HG03045 (cell line): Measurements from ENCODE around the gene KIF6.
A peak's percentile ranks its signal among the peaks of the same experiment; 100 is the strongest.

Experiments used
- ATAC-seq: cut with Tn5 transposase; IDR thresholded peaks from one replicate; pipeline ENCODE4 v1.9.1; 2021; ENCODE audit warnings: mild to moderate bottlenecking, moderate library complexity; ENCODE audit not compliant: unreplicated experiment

The KIF6 gene

DNA sequence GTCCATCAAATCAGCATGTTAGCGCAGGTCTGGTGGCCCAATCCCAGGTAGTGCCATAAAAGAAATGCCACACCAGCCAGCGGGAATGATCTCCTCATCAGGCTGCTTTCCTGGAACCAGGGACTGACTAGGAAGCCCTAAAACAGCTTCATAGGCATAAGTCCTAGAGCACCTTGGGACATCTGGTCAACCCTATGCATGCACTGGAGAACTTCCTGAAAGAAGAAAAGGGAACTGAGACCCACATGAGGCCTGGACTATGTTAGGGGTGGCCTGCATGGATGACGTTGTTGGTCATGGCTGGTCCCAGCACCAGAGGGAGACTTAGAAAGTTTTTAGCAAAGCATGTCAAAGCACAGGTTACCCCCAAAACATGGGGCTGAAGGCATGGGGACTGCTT, 395.2 kb downstream of the KIF6 start:
- no peak for ATAC-seq

- no peak for ATAC-seq
Measured at GRCh38 chr6:39328066-39328465, 397.1 kb downstream of the KIF6 start.

DNA sequence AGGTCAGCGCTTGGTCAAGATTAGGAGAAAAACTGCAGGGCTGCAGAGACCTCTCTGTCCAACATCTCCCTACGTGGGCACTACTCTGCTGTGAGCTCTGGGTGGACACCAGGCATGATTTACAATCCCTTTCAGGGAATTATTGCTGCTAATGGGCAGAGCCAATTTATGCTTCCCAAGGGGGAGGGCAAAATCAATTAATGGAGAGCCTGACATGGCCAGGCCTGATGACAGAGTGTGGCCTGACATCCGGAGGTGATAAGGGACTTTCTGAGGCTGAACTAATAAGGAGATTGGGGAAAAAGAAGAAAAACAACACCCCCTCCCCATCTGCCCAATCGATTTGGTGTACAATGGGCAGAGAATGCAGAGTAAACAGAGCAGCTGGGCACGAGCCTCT, 397.7 kb downstream of the KIF6 start:
- no peak for ATAC-seq

DNA sequence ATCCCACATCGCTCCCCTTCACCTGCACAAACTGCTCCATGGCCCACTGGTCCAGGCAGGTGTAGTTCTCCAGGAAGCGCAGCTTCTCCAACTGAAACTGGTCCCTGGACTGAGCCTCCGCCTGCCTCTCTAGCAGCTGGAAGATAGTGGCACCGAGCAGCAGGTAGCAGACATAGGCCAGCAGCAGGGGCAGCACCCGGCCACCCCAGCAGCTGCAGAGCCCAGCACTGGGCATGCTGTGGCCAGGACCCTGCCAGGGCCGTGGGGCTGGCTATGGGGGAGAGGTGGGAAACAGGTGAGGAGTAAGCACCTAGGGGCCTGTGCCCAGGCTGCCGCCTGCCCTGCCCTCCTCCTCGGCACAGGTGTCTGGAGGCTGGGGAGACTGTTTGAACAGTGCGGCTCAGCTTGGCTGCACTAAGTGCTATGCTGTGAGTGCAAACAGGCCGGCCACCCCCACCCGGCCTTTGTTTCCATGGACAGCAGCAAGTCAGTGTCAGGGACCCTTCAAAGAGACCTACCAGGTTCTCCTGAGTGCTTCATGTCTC, 402.8 kb downstream of the KIF6 start, which contains the start of gene KCNK16:
Gene KCNK16 (minus strand): TSS at position 397 of the 545 bp plus-strand sequence. CDS start 162 bp downstream, at position 235.
- no peak for ATAC-seq

GRCh38 chr6:39321761-39322160, 403.4 kb downstream of the KIF6 start:
- no peak for ATAC-seq

- no peak for ATAC-seq
Measured at GRCh38 chr6:39320363-39320984, 404.7 kb downstream of the KIF6 start.

DNA sequence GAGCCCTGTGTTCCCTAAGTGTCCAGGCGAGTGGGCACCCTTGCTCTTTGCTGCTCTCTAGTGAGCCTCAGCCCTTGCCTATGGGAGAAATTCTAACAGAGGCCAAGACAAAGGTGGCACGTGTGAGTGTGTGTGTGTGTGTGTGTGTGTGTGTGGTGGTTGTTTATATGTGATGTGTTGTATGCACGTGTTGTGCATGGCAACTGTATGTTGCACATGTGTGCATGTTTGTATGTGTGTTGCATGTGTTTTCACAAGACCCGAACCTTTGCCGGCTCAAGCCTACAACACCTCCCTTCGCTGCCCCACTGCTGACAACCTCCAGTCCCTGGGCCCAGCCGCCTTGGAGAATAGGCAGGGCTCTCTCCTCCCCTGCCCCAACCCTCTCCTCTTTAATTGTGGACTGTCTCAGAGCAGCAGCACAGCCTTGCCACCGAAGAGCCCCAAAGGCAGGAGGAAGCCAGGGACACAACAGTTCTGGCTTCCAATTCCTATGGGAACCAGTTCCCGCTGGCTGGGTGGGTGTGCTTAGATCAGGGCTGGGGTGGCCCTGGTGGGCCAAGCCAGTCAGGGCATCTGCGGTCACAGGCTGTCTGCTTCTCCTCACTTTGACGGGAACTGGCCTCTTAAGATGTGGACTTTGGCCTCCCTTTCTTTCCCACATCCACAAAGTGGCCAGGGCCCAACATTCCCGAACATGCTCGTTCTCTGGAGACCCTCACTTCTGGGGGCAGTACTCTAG, 405.4 kb downstream of the KIF6 start:
- ATAC-seq = no peak

DNA sequence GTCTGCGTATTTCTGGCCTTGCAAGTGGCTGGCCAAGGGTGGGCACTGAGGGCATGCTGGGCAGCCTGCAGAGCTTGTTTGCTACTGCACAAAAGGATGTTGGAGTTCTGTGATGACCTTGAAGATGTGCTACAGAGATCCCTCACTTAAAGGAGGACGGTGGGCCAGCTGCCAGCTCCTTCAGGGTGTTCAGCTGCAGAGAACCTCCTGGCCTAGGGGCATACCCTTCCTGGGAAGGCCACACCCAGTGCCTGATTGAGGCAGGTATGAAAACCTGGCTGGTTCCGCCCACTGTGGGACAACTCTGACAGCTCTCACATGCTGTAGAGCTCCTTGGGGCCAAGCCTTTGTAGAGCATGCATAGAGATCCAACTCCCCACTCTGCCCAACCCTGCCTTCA, 408.0 kb downstream of the KIF6 start:
- no peak for ATAC-seq

DNA sequence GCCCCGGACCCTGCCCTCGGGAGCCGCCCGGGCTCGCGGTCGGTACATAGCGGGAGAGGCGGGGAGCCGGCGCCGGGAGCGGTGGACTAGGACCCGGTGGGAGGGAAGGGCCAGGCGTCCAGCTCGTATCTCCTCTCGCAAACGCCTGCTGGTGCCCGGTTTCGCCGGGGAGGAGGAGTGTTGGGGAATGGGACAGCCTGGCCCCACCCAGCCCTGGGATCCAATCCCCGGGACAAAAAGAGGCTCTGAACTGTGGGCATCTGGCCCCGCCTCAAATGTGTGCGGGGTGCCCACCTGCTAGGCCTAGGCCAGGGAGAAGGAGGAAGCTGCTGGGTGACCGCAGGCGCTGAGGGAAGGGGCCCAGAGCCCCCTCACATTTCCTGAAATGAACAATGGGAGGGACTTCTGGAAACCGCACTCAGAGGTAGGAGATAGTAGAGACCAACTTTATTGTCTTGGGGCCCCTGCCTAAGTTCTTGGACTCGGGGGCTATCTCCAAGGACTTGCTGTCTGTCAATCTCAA, 410.9 kb downstream of the KIF6 start, which contains the start of gene KCNK17:
Gene KCNK17 (minus strand): TSS at position 147 of the 523 bp plus-strand sequence. CDS start 99 bp downstream, at position 48.
- no peak for ATAC-seq

GRCh38 chr6:39313526-39314272, 411.5 kb downstream of the KIF6 start:
- ATAC-seq = no peak

- no peak for ATAC-seq
Measured at GRCh38 chr6:39312912-39313525, 412.2 kb downstream of the KIF6 start.

DNA sequence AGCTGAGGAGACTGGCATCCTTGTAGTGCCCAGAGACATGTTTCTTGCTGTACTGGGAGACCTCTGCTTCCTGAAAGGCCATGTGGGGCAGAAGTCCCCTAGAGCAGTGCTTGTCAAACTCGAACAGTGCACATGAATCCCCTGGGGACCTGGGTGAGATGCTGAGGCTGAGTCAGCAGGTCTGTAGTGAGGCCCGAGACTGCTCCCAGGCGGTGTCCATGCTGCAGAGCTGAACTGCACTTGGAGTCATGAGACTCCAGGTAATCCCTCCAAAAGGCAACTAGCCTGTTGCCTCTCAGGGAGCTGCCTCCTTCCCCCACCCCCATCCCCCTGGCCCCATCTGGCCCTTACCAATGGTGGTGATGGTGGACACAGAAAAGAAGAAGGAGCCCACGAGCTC, 414.7 kb downstream of the KIF6 start:
- ATAC-seq = no peak

- no peak for ATAC-seq
Measured at GRCh38 chr6:39309942-39310531, 415.2 kb downstream of the KIF6 start.

DNA sequence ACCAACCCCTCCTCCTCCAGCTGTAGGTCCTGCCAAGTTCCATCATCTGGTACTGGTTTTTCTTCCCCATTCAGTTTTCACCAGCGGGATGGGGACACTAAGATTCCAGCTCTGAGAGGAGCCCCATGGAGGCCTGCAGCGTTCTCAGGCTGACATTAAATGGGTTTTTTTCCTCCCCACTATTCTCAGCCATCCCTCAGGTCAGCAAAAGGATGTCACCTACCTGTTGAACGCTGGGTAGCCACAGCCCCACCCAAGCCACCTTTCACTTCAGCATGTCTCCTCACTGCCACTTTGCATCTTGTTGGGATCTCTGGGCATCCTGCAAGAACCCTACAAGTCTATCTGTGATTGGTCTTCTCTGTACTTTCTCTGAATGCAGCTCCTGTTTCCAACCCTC, 417.7 kb downstream of the KIF6 start:
- no peak for ATAC-seq

DNA sequence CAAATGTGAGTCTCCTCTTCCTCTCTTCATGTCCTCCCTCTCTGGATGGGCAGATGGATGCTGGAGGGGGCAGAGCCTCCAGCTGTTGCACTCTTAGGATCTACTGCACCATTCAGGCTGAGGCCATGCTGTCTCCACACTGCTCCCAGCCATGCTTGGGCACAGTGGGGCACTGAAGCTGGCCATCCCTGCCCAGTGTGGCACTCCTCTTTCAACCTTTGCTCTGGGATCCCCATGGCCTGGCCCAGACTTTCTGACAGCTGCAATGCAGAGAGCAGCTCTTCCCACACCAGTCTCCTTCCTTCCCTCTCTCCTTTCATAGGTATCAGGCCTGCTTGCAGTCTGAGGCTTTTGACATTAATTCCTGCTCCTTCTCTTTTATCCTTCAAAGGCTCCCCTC, 420.3 kb downstream of the KIF6 start:
- ATAC-seq = no peak

- ATAC-seq = no peak
Measured at GRCh38 chr6:39303425-39304153, 421.6 kb downstream of the KIF6 start.

DNA sequence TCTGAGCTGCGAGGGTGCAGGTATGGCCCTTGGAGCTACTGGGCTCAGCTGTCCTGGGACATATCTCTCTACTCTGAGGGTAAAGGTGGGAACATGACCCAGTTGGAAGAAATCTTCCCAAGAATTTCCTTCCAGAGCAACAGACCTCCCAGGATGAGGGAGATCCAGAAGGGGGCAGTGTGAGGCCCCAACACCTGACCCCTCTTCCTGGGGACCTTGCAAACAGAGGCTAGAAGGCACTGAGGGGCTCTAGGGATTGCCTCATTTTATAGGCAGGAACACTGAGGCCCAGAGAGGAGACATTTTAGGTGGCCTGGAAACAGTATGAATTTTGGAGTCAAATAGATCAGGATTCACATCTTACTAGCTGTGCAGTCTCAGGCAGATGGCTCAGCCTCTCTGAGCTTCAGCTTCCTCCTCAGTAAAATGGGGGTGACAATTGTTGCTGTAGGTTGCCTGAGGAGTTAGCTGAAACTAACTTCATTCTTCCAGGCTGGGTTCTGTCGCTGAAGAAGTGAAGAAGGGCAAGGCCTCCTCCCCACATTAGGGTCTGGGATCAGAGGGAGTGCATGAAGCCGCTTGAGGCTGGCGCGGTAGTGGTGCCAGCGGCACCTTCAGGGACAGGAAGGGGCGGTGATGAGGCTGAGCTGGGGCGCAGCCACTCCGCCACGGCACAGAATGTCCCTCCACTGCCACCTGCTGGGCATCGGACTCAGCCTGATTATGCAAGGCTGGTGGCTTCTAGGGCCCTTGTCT, 422.4 kb downstream of the KIF6 start:
- ATAC-seq = peak; percentile 67

- no peak for ATAC-seq
Measured at GRCh38 chr6:39302011-39302410, 423.2 kb downstream of the KIF6 start.

DNA sequence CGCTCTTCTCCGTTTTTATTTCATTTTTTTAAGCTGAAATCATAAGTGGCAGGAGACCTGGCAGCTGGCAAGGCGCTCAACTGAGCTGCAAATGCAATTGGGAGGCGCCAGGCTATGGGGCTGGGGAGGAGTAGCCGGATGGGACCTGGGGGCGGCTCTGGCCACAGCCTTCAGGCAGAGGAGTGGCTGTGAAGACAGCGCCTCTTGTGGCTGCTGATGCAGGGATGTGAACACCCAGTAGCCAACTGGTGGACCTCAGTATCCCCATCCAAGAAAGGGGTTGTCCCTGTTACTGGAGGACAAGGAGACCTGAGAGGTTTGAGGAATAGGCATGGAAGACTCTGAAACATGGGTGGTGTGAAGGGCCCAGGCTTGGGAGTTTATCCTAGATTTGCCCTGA, 423.6 kb downstream of the KIF6 start:
- ATAC-seq = no peak
